Astrocyte (in vitro differentiated cells and primary cell): ENCODE data around the gene B2M. TPM values are rescaled to one million over a fixed set of nuclear protein-coding genes. Genes with fewer than 3 reads are reported as not detected.
A peak's percentile ranks its signal among the peaks of the same experiment; 100 is the strongest.

Source experiments
- DNase-seq: peaks from one replicate; pipeline ENCODE4 v3.0.0-alpha.2; 2010; ENCODE audit warnings: low read depth
- FAIRE-seq: peaks from 2 replicates; lab custom pipeline; 2011; peaks lifted over from hg19 to GRCh38; lab: Jason Lieb, UNC
- H2AFZ ChIP-seq: 2 replicates; pipeline ENCODE4 v1.6.0; 2012; ENCODE audit warnings: low read depth, low read length, inconsistent platforms
- H3K27ac ChIP-seq: 2 replicates; pipeline ENCODE4 v1.5.1; 2011; ENCODE audit warnings: low read depth, low read length, inconsistent platforms
- H3K27me3 ChIP-seq: 2 replicates; pipeline ENCODE4 v1.6.0; 2011; ENCODE audit warnings: low read length, inconsistent platforms; ENCODE audit not compliant: insufficient read depth
- H3K36me3 ChIP-seq: 2 replicates; pipeline ENCODE4 v1.5.1; 2011; ENCODE audit warnings: low read length, inconsistent platforms; ENCODE audit not compliant: insufficient read depth
- H3K4me1 ChIP-seq: 2 replicates; pipeline ENCODE4 v1.5.1; 2011; ENCODE audit warnings: low read length, inconsistent platforms; ENCODE audit not compliant: insufficient read depth
- H3K4me2 ChIP-seq: 2 replicates; pipeline ENCODE4 v1.6.0; 2012; ENCODE audit warnings: low read length, inconsistent platforms
- H3K4me3 ChIP-seq: 2 replicates; pipeline ENCODE4 v1.5.1; 2011; ENCODE audit warnings: low read depth, mild to moderate bottlenecking, low read length, inconsistent platforms; ENCODE audit not compliant: insufficient read depth
- H3K79me2 ChIP-seq: 2 replicates; pipeline ENCODE4 v1.6.0; 2012; ENCODE audit warnings: mild to moderate bottlenecking, low read length, inconsistent platforms; ENCODE audit not compliant: insufficient read depth
- H3K9ac ChIP-seq: 2 replicates; pipeline ENCODE4 v1.6.0; 2012; ENCODE audit warnings: mild to moderate bottlenecking, low read length, inconsistent platforms
- H3K9me3 ChIP-seq: 2 replicates; pipeline ENCODE4 v1.5.1; 2012; ENCODE audit warnings: low read depth, mild to moderate bottlenecking, low read length, inconsistent platforms; ENCODE audit not compliant: insufficient read depth
- H4K20me1 ChIP-seq: 2 replicates; pipeline ENCODE4 v1.6.0; 2012; ENCODE audit warnings: low read length, inconsistent platforms; ENCODE audit not compliant: insufficient read depth
- H3K27ac Mint-ChIP-seq: one replicate; pipeline ENCODE4 v1.8.0; 2021; ENCODE audit warnings: mild to moderate bottlenecking, mixed read lengths; ENCODE audit not compliant: unreplicated experiment
- H3K27me3 Mint-ChIP-seq: one replicate; pipeline ENCODE4 v1.8.0; 2021; ENCODE audit warnings: low read depth, mixed read lengths; ENCODE audit not compliant: unreplicated experiment
- H3K36me3 Mint-ChIP-seq: one replicate; pipeline ENCODE4 v1.8.0; 2021; ENCODE audit warnings: low read depth, mixed read lengths; ENCODE audit not compliant: unreplicated experiment
- H3K4me1 Mint-ChIP-seq: one replicate; pipeline ENCODE4 v1.8.0; 2021; ENCODE audit warnings: low read depth, mixed read lengths; ENCODE audit not compliant: unreplicated experiment
- H3K4me3 Mint-ChIP-seq: one replicate; pipeline ENCODE4 v1.8.0; 2021; ENCODE audit warnings: mild to moderate bottlenecking, moderate library complexity, mixed read lengths; ENCODE audit not compliant: unreplicated experiment
- H3K9me3 Mint-ChIP-seq: one replicate; pipeline ENCODE4 v1.8.0; 2021; ENCODE audit warnings: mild to moderate bottlenecking, mixed read lengths; ENCODE audit not compliant: unreplicated experiment
- EZH2 ChIP-seq: IDR thresholded peaks from 2 replicates; pipeline ENCODE4 v1.6.1; 2012; ENCODE audit warnings: mild to moderate bottlenecking, low read length, inconsistent platforms; ENCODE audit not compliant: insufficient read depth
- total RNA-seq: library from RNA; stranded (reverse); gene quantifications from 2 replicates; pipeline ENCODE4 v1.2.1, GENCODE V29; 2021
- TF ChIP-seq, protein P1 (sequence below): IDR thresholded peaks from 2 replicates; pipeline ENCODE4 v1.5.1; 2011; ENCODE audit warnings: low read depth, mild to moderate bottlenecking, inconsistent platforms, low read length, moderate library complexity; ENCODE audit not compliant: insufficient read depth

Gene B2M
- total RNA-seq, 1 donor from 2014 or later, result 1,708 TPM

DNA sequence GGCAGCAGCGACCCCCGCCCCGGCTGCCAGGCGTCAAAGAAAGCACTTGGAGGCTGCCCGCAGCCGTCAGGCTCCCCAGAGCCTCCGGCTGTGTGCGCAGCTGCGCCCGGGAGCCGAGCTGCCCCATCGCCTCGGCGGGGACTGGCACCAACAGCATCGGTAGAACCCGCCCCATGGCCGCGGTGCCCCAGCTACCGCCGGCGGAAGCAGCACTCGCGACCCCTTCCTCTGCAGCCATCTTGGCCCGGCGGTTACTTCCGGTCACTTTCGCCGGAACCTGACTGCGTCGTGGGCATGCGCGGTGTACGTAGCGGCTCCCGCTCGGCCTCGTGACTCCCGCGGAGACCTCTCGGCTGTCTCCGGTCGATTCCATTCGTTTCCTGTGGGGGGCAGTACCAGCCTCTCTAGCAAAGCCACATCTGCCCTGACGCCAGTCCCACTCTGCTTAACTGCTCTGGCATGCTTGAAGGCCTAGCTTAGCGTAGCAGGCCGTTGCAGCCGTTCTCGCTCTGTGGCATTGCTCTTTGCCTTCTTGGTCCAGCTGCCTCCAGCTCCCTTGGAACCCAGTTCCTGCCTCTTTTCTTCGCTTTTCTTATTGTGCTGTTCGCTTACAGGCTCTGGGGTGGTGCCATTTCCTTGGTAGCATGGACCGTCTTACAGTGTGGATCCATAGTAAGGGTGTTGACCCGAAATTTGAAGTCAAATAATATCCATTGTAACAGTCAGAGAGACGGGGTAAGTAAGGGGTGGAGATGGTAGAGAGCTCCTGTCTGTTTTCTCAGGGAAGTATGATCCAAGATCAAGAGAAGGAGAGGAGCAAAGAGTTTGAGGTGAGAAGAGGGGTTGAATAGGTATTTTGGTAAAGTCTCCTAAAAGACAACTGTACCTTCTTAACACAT, 47.7 kb upstream of the B2M start, which contains the start of gene SPG11:
Gene SPG11 (minus strand): TSS at position 253 of the 899 bp plus-strand sequence. CDS start 15 bp downstream, at position 238.
- Histone ChIP-seq H3K27ac (peak within 1 kb of the TSS; percentile 87), H3K36me3 (peaks cover 7% of the 10 kb centered on the region), H3K9ac (peak within 1 kb of the TSS; percentile 93), H3K4me3 (peak within 1 kb of the TSS; percentile 95), H4K20me1 (no peaks in the 10 kb centered on the region), H3K27me3 (no peaks in the 10 kb centered on the region), H2AFZ (peak within 1 kb of the TSS; percentile 98), H3K4me2 (peak within 1 kb of the TSS; percentile 98), H3K9me3 (no peaks in the 10 kb centered on the region), H3K4me1 (peaks cover 3% of the 10 kb centered on the region), H3K79me2 (peaks cover 28% of the 10 kb centered on the region)
- H3K36me3 Mint-ChIP-seq, result no peaks in the 10 kb centered on the region
- H3K4me1 Mint-ChIP-seq, result peaks cover 7% of the 10 kb centered on the region
- FAIRE-seq (peak; percentile 26), DNase-seq (peak; percentile 92)
- H3K27me3 Mint-ChIP-seq, result peaks cover 8% of the 10 kb centered on the region
- peak within 1 kb of the TSS; percentile 99 for H3K4me3 Mint-ChIP-seq
- peak within 1 kb of the TSS; percentile 100 for H3K27ac Mint-ChIP-seq
- no peak for TF ChIP-seq EZH2
- TF ChIP-seq, protein P1, sequence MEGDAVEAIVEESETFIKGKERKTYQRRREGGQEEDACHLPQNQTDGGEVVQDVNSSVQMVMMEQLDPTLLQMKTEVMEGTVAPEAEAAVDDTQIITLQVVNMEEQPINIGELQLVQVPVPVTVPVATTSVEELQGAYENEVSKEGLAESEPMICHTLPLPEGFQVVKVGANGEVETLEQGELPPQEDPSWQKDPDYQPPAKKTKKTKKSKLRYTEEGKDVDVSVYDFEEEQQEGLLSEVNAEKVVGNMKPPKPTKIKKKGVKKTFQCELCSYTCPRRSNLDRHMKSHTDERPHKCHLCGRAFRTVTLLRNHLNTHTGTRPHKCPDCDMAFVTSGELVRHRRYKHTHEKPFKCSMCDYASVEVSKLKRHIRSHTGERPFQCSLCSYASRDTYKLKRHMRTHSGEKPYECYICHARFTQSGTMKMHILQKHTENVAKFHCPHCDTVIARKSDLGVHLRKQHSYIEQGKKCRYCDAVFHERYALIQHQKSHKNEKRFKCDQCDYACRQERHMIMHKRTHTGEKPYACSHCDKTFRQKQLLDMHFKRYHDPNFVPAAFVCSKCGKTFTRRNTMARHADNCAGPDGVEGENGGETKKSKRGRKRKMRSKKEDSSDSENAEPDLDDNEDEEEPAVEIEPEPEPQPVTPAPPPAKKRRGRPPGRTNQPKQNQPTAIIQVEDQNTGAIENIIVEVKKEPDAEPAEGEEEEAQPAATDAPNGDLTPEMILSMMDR, result peak; percentile 80
- no peaks in the 10 kb centered on the region for H3K9me3 Mint-ChIP-seq

DNA sequence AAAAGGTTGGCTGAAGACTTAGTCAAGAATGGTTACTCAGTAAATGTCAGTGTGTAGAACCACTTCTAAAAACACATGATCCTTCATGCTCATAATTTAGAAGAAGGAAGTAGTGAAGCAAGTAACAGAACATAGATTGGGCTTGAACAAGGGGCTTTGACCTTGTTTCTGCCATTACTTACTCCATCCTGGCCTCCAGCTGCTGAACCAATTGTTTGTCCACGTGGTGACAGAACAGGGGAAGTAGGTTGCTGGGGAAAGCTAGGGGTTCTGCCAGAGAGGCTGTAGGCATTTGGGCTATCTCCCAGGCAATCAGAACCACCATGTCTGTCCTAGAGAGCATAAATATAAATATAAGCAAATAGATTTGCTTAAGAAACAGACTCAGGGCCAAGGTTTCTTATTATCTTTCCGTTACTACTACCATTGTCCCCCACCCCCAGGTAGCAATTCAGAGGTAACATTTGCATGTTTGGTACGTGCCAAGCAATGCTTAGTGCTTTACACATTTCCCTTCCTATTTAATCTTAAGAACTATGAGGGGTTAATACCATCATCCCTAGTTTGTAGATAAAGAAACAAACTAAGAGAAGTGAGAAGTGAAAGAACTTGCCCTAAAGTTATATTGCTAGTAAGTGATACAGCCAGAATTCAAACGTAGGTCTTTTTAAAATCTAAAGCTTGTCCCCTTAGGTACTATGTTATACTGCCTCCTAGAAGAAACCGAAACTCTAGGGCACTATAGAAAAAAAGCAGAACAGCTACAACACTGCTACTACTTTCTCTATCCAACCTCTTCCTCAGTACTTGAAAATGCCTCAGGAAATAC, 44.9 kb upstream of the B2M start:
- Histone ChIP-seq H3K4me3 (no peak overlapping the region), H3K79me2 (peaks cover 18% of the 10 kb centered on the region), H3K27me3 (no peaks in the 10 kb centered on the region), H3K9ac (no peak overlapping the region), H3K4me1 (peaks cover 3% of the 10 kb centered on the region), H2AFZ (no peak overlapping the region), H3K9me3 (no peaks in the 10 kb centered on the region), H3K36me3 (no peaks in the 10 kb centered on the region), H3K4me2 (no peak overlapping the region), H3K27ac (no peak overlapping the region), H4K20me1 (no peaks in the 10 kb centered on the region)
- no peaks in the 10 kb centered on the region for H3K9me3 Mint-ChIP-seq
- FAIRE-seq, result no peak
- no peak overlapping the region for H3K27ac Mint-ChIP-seq
- peaks cover 17% of the 10 kb centered on the region for H3K27me3 Mint-ChIP-seq
- no peaks in the 10 kb centered on the region for H3K36me3 Mint-ChIP-seq
- peaks cover 7% of the 10 kb centered on the region for H3K4me1 Mint-ChIP-seq
- H3K4me3 Mint-ChIP-seq, result no peak overlapping the region
- TF ChIP-seq EZH2, result no peak
- TF ChIP-seq, protein P1, result no peak
- DNase-seq, result no peak
